SK-N-SH (cell line): ENCODE measurements around the gene KCNG3. TPM values are rescaled to one million over a fixed set of nuclear protein-coding genes. Genes with fewer than 3 reads are reported as not detected.
A peak's percentile ranks its signal among the peaks of the same experiment; 100 is the strongest.

Experiments used
- CTCF ChIA-PET: fragments of 300-600, 350-600 bp; formaldehyde crosslinking; extraction: SDS; loops from one replicate; lab custom pipeline; 2021; lab: Yijun Ruan, JAX
- POLR2A ChIA-PET: fragments of 350-600 bp; sonication (Branson Sonifier 250); formaldehyde crosslinking; extraction: SDS; loops from one replicate; lab custom pipeline; 2020; ENCODE audit warnings: antibody characterized with exemption, inconsistent platforms; lab: Yijun Ruan, JAX
- DNase-seq: peaks from one replicate; pipeline ENCODE4 v3.0.0; 2012
- H2AFZ ChIP-seq: fragments of 200-600 bp; sonication (generic); 2 replicates; pipeline ENCODE4 v1.8.1; 2016; ENCODE audit warnings: antibody characterized with exemption, mild to moderate bottlenecking, low read depth
- H3F3A ChIP-seq: fragments of 200-600 bp; sonication (generic); replicated peaks from 2 replicates; pipeline ENCODE3; 2016; ENCODE audit warnings: antibody characterized with exemption, mild to moderate bottlenecking; ENCODE audit not compliant: insufficient read depth
- H3K27ac ChIP-seq, 2 experiments: fragments of 200-500 bp in 1 of 2; fragments of 200-600 bp in 1 of 2; sonication (Bioruptor generic) in 1 of 2; sonication (generic), shearing (Covaris generic) in 1 of 2; 2 replicates each; pipeline versions ENCODE4 v1.5.1 to v1.6.1; 2014 to 2016; ENCODE audit warnings: low read depth in 2 of 2, inconsistent platforms in 1 of 2, low read length in 1 of 2, mild to moderate bottlenecking in 1 of 2, mixed read lengths in 1 of 2
- H3K27me3 ChIP-seq: fragments of 200-600 bp; sonication (generic), shearing (Covaris generic); 2 replicates; pipeline ENCODE4 v1.6.1; 2016; ENCODE audit warnings: mixed run types; ENCODE audit not compliant: insufficient read depth
- H3K36me3 ChIP-seq, 2 experiments: fragments of 200-500 bp in 1 of 2; fragments of 200-600 bp in 1 of 2; sonication (Bioruptor generic) in 1 of 2; sonication (generic) in 1 of 2; replicated peaks in 1 of 2; 2 replicates each; pipeline versions ENCODE3 to v1.5.1; 2014 to 2016; ENCODE audit warnings: low read length in 1 of 2, mild to moderate bottlenecking in 1 of 2; ENCODE audit not compliant: insufficient read depth in 2 of 2, control insufficient read depth in 1 of 2
- H3K4me1 ChIP-seq, 2 experiments: fragments of 200-500 bp in 1 of 2; fragments of 200-600 bp in 1 of 2; sonication (Bioruptor generic) in 1 of 2; sonication (generic), shearing (Covaris generic) in 1 of 2; 2 replicates each; pipeline versions ENCODE4 v1.5.1 to v1.6.1; 2014 to 2016; ENCODE audit warnings: low read depth in 1 of 2, low read length in 1 of 2, mixed run types in 1 of 2; ENCODE audit not compliant: insufficient read depth in 2 of 2, control insufficient read depth in 1 of 2
- H3K4me2 ChIP-seq: fragments of 200-600 bp; sonication (generic), shearing (Covaris generic); 2 replicates; pipeline ENCODE4 v1.6.1; 2017; ENCODE audit warnings: mixed run types
- H3K4me3 ChIP-seq, 2 experiments: fragments of 200-500 bp in 1 of 2; fragments of 200-600 bp in 1 of 2; sonication (Bioruptor generic) in 1 of 2; sonication (generic), shearing (Covaris generic) in 1 of 2; 2 replicates each; pipeline versions ENCODE4 v1.5.1 to v1.8.1; 2014 to 2016; ENCODE audit warnings: low read depth in 2 of 2, inconsistent platforms in 1 of 2, low read length in 1 of 2, mild to moderate bottlenecking in 1 of 2, mixed read lengths in 1 of 2, moderate library complexity in 1 of 2
- H3K79me2 ChIP-seq: fragments of 200-600 bp; sonication (generic); 2 replicates; pipeline ENCODE4 v1.8.1; 2017; ENCODE audit warnings: mild to moderate bottlenecking; ENCODE audit not compliant: insufficient read depth
- H3K9ac ChIP-seq: fragments of 200-600 bp; sonication (generic); 2 replicates; pipeline ENCODE4 v1.6.1; 2017; ENCODE audit warnings: mixed run types
- H3K9me2 ChIP-seq: fragments of 200-600 bp; sonication (generic); 2 replicates; pipeline ENCODE4 v1.6.1; 2017; ENCODE audit warnings: mixed run types
- H3K9me3 ChIP-seq: fragments of 200-600 bp; sonication (generic); 2 replicates; pipeline ENCODE4 v1.6.1; 2017; ENCODE audit warnings: mixed run types, mild to moderate bottlenecking, moderate library complexity
- H4K20me1 ChIP-seq: fragments of 200-600 bp; sonication (generic); 2 replicates; pipeline ENCODE4 v1.6.1; 2017; ENCODE audit warnings: mild to moderate bottlenecking, mixed run types; ENCODE audit not compliant: insufficient read depth
- ELF1 ChIP-seq: IDR thresholded peaks from 2 replicates; pipeline ENCODE4 v1.4.0; 2012
- IRF3 ChIP-seq: fragments of 150-350 bp; IDR thresholded peaks from 2 replicates; pipeline ENCODE4 v1.6.1; 2016; ENCODE audit warnings: mild to moderate bottlenecking, low read depth, low read length
- JUND ChIP-seq: IDR thresholded peaks from 2 replicates; pipeline ENCODE4 v1.4.0; 2012
- MAX ChIP-seq: IDR thresholded peaks from 2 replicates; pipeline ENCODE4 v1.4.0; 2012; ENCODE audit warnings: low read depth
- MXI1 ChIP-seq: IDR thresholded peaks from 2 replicates; pipeline ENCODE4 v1.6.1; 2012; ENCODE audit warnings: mild to moderate bottlenecking, low read depth, low read length, improper control_type of control experiment
- NFIC ChIP-seq: IDR thresholded peaks from 2 replicates; pipeline ENCODE4 v1.4.0; 2012; ENCODE audit warnings: borderline replicate concordance
- PBX3 ChIP-seq: IDR thresholded peaks from 2 replicates; pipeline ENCODE4; 2012
- RFX5 ChIP-seq: IDR thresholded peaks from 2 replicates; pipeline ENCODE4 v1.6.1; 2012; ENCODE audit warnings: mild to moderate bottlenecking, improper control_type of control experiment, low read length
- RXRA ChIP-seq: IDR thresholded peaks from 2 replicates; pipeline ENCODE4 v1.4.0; 2012; ENCODE audit warnings: low read depth, mild to moderate bottlenecking, borderline replicate concordance
- SMC3 ChIP-seq: IDR thresholded peaks from 2 replicates; pipeline ENCODE4 v1.6.1; 2012; ENCODE audit warnings: low read depth, low read length, improper control_type of control experiment
- USF1 ChIP-seq: IDR thresholded peaks from 2 replicates; pipeline ENCODE4 v1.4.0; 2012; ENCODE audit warnings: low read depth, borderline replicate concordance
- WGBS: methylation state at CpG from one replicate; pipeline ENCODE4 v1.1.6; 2017; ENCODE audit warnings: low lambda C conversion rate; 5-methylcytosine and 5-hydroxymethylcytosine counted together
- polyA plus RNA-seq, 3 experiments: library from polyadenylated mRNA; depleted of rRNA; stranded (reverse); fragments of >200 nt; gene quantifications; 2 replicates each; pipeline ENCODE4 v1.2.3, GENCODE V29; 2012

Gene KCNG3
- polyA plus RNA-seq, 1 of the 3 experiments (the other 2 are of a cell fraction) = 0.03 TPM

GRCh38 chr2:42421157-42421485, 72.7 kb downstream of the KCNG3 start:
- POLR2A ChIA-PET = no interaction called here
- Histone ChIP-seq H3K4me1 (peaks cover 0 to 8% of the 10 kb centered on the region in 2 experiments; a peak in 1 of 4 replicates), H2AFZ (no peak overlapping the region), H3K9me3 (no peaks in the 10 kb centered on the region), H3K36me3 (no peaks in the 10 kb centered on the region), H3K9me2 (no peaks in the 10 kb centered on the region), H3K79me2 (no peaks in the 10 kb centered on the region), H3K27ac (peak overlapping the region in 1 of 2 experiments; percentile 90; a peak in 2 of 4 replicates), H3F3A (peaks cover 15% of the 10 kb centered on the region), H3K4me3 (no peak overlapping the region), H3K4me2 (0 out of 2 replicates have a peak overlapping the region, but pooled peaks have one; percentile 14), H3K9ac (peak overlapping the region; percentile 19; the same call in 1 of the 2 replicates), H3K27me3 (no peaks in the 10 kb centered on the region), H4K20me1 (no peaks in the 10 kb centered on the region)
- CTCF ChIA-PET = no interaction called here
- TF ChIP-seq MAX (no peak), RXRA (no peak), ELF1 (no peak), PBX3 (peak; percentile 40)
- DNase-seq = no peak
- WGBS = 24% methylated on average over 3 of the region's 3 CpGs

GRCh38 chr2:42414648-42415047, 79.1 kb downstream of the KCNG3 start:
- TF ChIP-seq USF1 (no peak), RFX5 (no peak), IRF3 (no peak), SMC3 (no peak), JUND (no peak)
- H3K4me2 ChIP-seq = no peak overlapping the region
- no peaks in the 10 kb centered on the region for H3F3A ChIP-seq
- peaks cover 11% of the 10 kb centered on the region; the same call in 1 of the 2 replicates for H3K9me3 ChIP-seq
- POLR2A ChIA-PET = no interaction called here
- no peaks in the 10 kb centered on the region for H3K9me2 ChIP-seq
- H3K79me2 ChIP-seq = no peaks in the 10 kb centered on the region
- H3K4me1 ChIP-seq = no peaks in the 10 kb centered on the region
- DNase-seq = no peak
- no peaks in the 10 kb centered on the region for H4K20me1 ChIP-seq
- H3K9ac ChIP-seq = no peak overlapping the region
- no peak overlapping the region for H3K4me3 ChIP-seq
- no peak overlapping the region for H2AFZ ChIP-seq
- H3K27me3 ChIP-seq = no peaks in the 10 kb centered on the region
- CTCF ChIA-PET = interaction anchor here (0.9 to 1.3 kb wide), 2 partner anchors 24 to 34 kb away, joined by 3 read pairs; no protein-coding TSS in a partner anchor
- no peaks in the 10 kb centered on the region for H3K36me3 ChIP-seq
- H3K27ac ChIP-seq = no peak overlapping the region

GRCh38 chr2:42414158-42414557, 79.6 kb downstream of the KCNG3 start:
- H3K9me2 ChIP-seq = no peaks in the 10 kb centered on the region
- CTCF ChIA-PET = interaction anchor here (0.9 to 1.3 kb wide), 2 partner anchors 24 to 34 kb away, joined by 3 read pairs; no protein-coding TSS in a partner anchor

More at GRCh38 chr2:42414158-42414557, 79.6 kb downstream of the KCNG3 start:
- TF ChIP-seq NFIC (no peak), MXI1 (no peak)
- H3K27ac ChIP-seq = no peak overlapping the region
- no peaks in the 10 kb centered on the region for H3K79me2 ChIP-seq
- no peak overlapping the region for H2AFZ ChIP-seq
- no peaks in the 10 kb centered on the region for H3K27me3 ChIP-seq
- H4K20me1 ChIP-seq = no peaks in the 10 kb centered on the region
- H3K36me3 ChIP-seq = no peaks in the 10 kb centered on the region
- peaks cover 11% of the 10 kb centered on the region; the same call in 1 of the 2 replicates for H3K9me3 ChIP-seq
- no peak overlapping the region for H3K9ac ChIP-seq
- no peak for DNase-seq
- H3K4me2 ChIP-seq = no peak overlapping the region
- H3K4me1 ChIP-seq = no peaks in the 10 kb centered on the region
- POLR2A ChIA-PET = no interaction called here
- H3F3A ChIP-seq = no peaks in the 10 kb centered on the region
- H3K4me3 ChIP-seq = no peak overlapping the region
